ENCODE measurements around the gene CALCA. TPM values are rescaled to one million over a fixed set of nuclear protein-coding genes. Genes with fewer than 3 reads are reported as not detected.

The CALCA gene
- total RNA-seq, 2 experiments from 2014 or later, result not detected

- ATAC-seq (ENCODE audit: poor library complexity) (no peak), DNase-seq (no peak)
- H3K27me3 ChIP-seq (ENCODE audit: control insufficient read depth in 1 of 2, insufficient read depth in 2 of 2, low read length in 2 of 2), result no peaks in the 10 kb centered on the region
- TF ChIP-seq, protein P1, sequence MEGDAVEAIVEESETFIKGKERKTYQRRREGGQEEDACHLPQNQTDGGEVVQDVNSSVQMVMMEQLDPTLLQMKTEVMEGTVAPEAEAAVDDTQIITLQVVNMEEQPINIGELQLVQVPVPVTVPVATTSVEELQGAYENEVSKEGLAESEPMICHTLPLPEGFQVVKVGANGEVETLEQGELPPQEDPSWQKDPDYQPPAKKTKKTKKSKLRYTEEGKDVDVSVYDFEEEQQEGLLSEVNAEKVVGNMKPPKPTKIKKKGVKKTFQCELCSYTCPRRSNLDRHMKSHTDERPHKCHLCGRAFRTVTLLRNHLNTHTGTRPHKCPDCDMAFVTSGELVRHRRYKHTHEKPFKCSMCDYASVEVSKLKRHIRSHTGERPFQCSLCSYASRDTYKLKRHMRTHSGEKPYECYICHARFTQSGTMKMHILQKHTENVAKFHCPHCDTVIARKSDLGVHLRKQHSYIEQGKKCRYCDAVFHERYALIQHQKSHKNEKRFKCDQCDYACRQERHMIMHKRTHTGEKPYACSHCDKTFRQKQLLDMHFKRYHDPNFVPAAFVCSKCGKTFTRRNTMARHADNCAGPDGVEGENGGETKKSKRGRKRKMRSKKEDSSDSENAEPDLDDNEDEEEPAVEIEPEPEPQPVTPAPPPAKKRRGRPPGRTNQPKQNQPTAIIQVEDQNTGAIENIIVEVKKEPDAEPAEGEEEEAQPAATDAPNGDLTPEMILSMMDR (IDR thresholded peaks at IDR 0.05), result no peak
- no peaks in the 10 kb centered on the region for H3K27me3 Mint-ChIP-seq
- peaks cover 18% of the 10 kb centered on the region for H3K36me3 Mint-ChIP-seq (ENCODE audit: low read depth)
- H3K9me3 ChIP-seq (ENCODE audit: control insufficient read depth in 1 of 2, insufficient read depth in 1 of 2, low read length in 2 of 2), result peaks cover 0 to 7% of the 10 kb centered on the region in 2 experiments
- no peaks in the 10 kb centered on the region for H3K4me1 ChIP-seq (ENCODE audit: insufficient read depth, low read length)
- intact Hi-C loops (cut with DNase I, micrococcal nuclease), result no loop called here
- no peak overlapping the region for H3K27ac Mint-ChIP-seq
- H3K4me1 Mint-ChIP-seq (ENCODE audit: low read depth), result no peaks in the 10 kb centered on the region
- no peak overlapping the region for H3K27ac ChIP-seq (ENCODE audit: low read depth in 1 of 2, low read length in 2 of 2)
- no peaks in the 10 kb centered on the region for H3K9me3 Mint-ChIP-seq
- H3K36me3 ChIP-seq (ENCODE audit: insufficient read depth, low read length), result no peaks in the 10 kb centered on the region
- H3K4me3 Mint-ChIP-seq, result no peak overlapping the region
- CTCF ChIA-PET, result no interaction called here
- H3K4me3 ChIP-seq (ENCODE audit: low read length), result no peak overlapping the region
- POLR2A ChIA-PET, result no interaction called here
These were observed 37.4 kb downstream of the CALCA start for GRCh38 chr11:14934641-14935351.

DNA sequence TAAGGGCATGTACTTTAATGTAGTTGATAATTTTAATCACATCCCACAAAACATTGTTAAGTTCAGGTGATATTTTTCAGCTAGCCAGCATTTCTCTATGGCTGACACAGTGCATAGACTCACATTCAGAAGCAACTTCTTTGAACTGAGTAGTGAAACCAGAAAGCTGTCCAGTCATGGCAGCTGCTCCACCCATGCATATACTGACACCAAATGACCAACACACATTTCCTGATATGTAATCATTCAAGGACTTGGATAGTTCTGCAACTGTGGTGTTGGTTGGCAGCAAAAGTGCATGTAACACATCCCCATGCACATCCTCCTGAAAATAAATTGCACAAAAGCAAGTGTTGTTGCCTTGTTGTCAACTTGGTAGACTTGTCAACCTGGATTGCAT, 39.7 kb downstream of the CALCA start:
- H3K36me3 Mint-ChIP-seq (ENCODE audit: low read depth), result peaks cover 12% of the 10 kb centered on the region
- no peaks in the 10 kb centered on the region for H3K4me1 Mint-ChIP-seq (ENCODE audit: low read depth)
- no peak overlapping the region for H3K4me3 Mint-ChIP-seq
- TF ChIP-seq, protein P1 (IDR thresholded peaks at IDR 0.05), result no peak
- peaks cover 3% of the 10 kb centered on the region for H3K9me3 Mint-ChIP-seq
- H3K36me3 ChIP-seq (ENCODE audit: insufficient read depth, low read length), result no peaks in the 10 kb centered on the region
- H3K27ac ChIP-seq (ENCODE audit: low read depth in 1 of 2, low read length in 2 of 2), result no peak overlapping the region
- H3K4me1 ChIP-seq (ENCODE audit: insufficient read depth, low read length), result no peaks in the 10 kb centered on the region
- ChIA-PET CTCF (no interaction called here), POLR2A (no interaction called here)
- intact Hi-C loops (cut with DNase I, micrococcal nuclease), result no loop called here
- no peaks in the 10 kb centered on the region for H3K27me3 ChIP-seq (ENCODE audit: control insufficient read depth in 1 of 2, insufficient read depth in 2 of 2, low read length in 2 of 2)
- no peak overlapping the region for H3K27ac Mint-ChIP-seq
- no peak overlapping the region for H3K4me3 ChIP-seq (ENCODE audit: low read length)
- no peaks in the 10 kb centered on the region for H3K27me3 Mint-ChIP-seq
- H3K9me3 ChIP-seq (ENCODE audit: control insufficient read depth in 1 of 2, insufficient read depth in 1 of 2, low read length in 2 of 2), result no peaks in the 10 kb centered on the region
- DNase-seq (no peak), ATAC-seq (ENCODE audit: poor library complexity) (no peak)

DNA sequence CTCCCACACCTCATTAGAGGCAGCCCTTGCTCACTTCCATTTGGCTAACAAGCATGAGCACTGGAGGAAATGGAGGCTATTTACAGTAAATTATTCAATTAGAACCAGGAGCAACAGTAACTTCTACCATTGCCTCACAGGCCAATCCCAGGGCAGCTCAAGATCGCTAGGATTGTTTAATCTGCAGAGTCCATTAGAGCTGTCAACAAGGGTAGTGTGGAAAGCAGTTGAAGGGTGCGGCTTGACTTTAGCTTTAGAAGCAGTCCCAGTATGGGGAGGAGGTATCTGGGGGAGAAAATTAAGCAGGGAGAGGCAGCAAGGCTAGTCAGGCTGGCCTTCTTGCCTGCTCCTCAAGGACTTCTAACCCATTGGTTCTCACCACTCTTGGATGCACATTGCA, 41.8 kb downstream of the CALCA start:
- ChIA-PET CTCF (no interaction called here), POLR2A (no interaction called here)

More for the DNA sequence above, 41.8 kb downstream of the CALCA start:
- no peak overlapping the region for H3K27ac Mint-ChIP-seq
- Histone ChIP-seq H3K27me3 (ENCODE audit: control insufficient read depth in 1 of 2, insufficient read depth in 2 of 2, low read length in 2 of 2) (no peaks in the 10 kb centered on the region), H3K9me3 (ENCODE audit: control insufficient read depth in 1 of 2, insufficient read depth in 1 of 2, low read length in 2 of 2) (no peaks in the 10 kb centered on the region), H3K4me1 (ENCODE audit: insufficient read depth, low read length) (no peaks in the 10 kb centered on the region), H3K4me3 (ENCODE audit: low read length) (no peak overlapping the region), H3K36me3 (ENCODE audit: insufficient read depth, low read length) (no peaks in the 10 kb centered on the region), H3K27ac (ENCODE audit: low read depth in 1 of 2, low read length in 2 of 2) (no peak overlapping the region)
- ATAC-seq (ENCODE audit: poor library complexity) (no peak), DNase-seq (no peak)
- intact Hi-C loops (cut with DNase I, micrococcal nuclease), result no loop called here
- H3K4me3 Mint-ChIP-seq, result no peak overlapping the region
- TF ChIP-seq, protein P1 (IDR thresholded peaks at IDR 0.05), result no peak
- no peaks in the 10 kb centered on the region for H3K4me1 Mint-ChIP-seq (ENCODE audit: low read depth)
- no peaks in the 10 kb centered on the region for H3K27me3 Mint-ChIP-seq
- peaks cover 10% of the 10 kb centered on the region for H3K36me3 Mint-ChIP-seq (ENCODE audit: low read depth)
- H3K9me3 Mint-ChIP-seq, result peaks cover 3% of the 10 kb centered on the region

All from CD4-positive, alpha-beta T cell (primary cell).